ENCODE results near the gene EN1.

DNA sequence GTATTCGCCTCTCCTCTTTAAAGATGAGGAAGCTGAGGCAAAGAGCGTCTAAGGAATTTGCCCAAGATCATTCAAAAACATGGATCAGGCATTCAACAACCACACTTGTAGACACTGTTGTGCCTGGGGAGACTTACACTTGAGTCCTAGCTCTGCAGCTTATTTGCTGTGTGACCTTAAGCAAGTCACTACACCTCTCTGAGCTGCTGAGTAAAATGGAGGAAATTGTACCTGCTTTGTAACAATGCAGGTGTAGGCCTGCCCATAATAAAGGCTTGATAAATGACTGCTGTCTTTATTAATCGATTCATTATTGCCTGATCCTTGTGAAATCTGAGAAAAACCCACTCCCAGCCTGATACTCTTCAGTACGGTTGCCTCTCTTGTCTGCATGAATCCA, 30.8 kb downstream of the EN1 start:
- TF ChIP-seq, protein P1, sequence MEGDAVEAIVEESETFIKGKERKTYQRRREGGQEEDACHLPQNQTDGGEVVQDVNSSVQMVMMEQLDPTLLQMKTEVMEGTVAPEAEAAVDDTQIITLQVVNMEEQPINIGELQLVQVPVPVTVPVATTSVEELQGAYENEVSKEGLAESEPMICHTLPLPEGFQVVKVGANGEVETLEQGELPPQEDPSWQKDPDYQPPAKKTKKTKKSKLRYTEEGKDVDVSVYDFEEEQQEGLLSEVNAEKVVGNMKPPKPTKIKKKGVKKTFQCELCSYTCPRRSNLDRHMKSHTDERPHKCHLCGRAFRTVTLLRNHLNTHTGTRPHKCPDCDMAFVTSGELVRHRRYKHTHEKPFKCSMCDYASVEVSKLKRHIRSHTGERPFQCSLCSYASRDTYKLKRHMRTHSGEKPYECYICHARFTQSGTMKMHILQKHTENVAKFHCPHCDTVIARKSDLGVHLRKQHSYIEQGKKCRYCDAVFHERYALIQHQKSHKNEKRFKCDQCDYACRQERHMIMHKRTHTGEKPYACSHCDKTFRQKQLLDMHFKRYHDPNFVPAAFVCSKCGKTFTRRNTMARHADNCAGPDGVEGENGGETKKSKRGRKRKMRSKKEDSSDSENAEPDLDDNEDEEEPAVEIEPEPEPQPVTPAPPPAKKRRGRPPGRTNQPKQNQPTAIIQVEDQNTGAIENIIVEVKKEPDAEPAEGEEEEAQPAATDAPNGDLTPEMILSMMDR (conservative IDR thresholded peaks at IDR 0.05 in 1 of 2, IDR thresholded peaks at IDR 0.05 in 1 of 2; ENCODE audit: extremely low read depth in 1 of 2, insufficient read depth in 1 of 2, low read depth in 1 of 2, low read length in 2 of 2), result no peak
- TF ChIP-seq EZH2 (IDR thresholded peaks at IDR 0.05; ENCODE audit: borderline replicate concordance, low read length), result no peak
